Mammary epithelial cell (primary cell): ENCODE results near the gene SLC25A13.

Experiments used
- EZH2 ChIP-seq: IDR thresholded peaks from 2 replicates; pipeline ENCODE4 v1.6.1; 2012; ENCODE audit warnings: low read length, inconsistent platforms, borderline replicate concordance
- TF ChIP-seq, protein P1 (sequence below), 2 donors: IDR thresholded peaks in 1 of 2; conservative IDR thresholded peaks in 1 of 2; 2 replicates each; pipeline ENCODE4 v1.5.1; 2011 to 2012; ENCODE audit warnings: inconsistent platforms in 2 of 2, low read length in 2 of 2, mild to moderate bottlenecking in 2 of 2, control low read depth in 1 of 2, low read depth in 1 of 2; ENCODE audit not compliant: insufficient read depth in 1 of 2; ENCODE audit errors: extremely low read depth in 1 of 2

DNA sequence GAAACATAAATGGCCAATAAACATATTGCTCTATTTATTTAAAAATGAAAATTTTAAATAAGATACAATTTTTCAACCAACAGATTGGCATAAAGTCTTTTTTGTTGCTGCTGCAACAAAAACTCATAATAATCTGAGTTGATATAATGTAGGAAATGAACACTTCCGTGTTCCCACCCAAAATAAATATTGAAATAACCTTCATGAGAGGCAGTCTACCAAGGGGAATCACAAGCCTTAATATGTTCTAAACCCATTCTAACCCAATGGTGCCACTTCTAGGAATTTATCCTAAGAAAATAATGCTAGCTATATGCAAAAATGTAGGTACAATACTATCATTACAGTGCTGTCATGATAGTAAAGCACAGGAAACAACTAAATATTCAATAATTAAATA is 39.1 kb downstream of the SLC25A13 start:
- no peak for TF ChIP-seq EZH2
- TF ChIP-seq, protein P1, sequence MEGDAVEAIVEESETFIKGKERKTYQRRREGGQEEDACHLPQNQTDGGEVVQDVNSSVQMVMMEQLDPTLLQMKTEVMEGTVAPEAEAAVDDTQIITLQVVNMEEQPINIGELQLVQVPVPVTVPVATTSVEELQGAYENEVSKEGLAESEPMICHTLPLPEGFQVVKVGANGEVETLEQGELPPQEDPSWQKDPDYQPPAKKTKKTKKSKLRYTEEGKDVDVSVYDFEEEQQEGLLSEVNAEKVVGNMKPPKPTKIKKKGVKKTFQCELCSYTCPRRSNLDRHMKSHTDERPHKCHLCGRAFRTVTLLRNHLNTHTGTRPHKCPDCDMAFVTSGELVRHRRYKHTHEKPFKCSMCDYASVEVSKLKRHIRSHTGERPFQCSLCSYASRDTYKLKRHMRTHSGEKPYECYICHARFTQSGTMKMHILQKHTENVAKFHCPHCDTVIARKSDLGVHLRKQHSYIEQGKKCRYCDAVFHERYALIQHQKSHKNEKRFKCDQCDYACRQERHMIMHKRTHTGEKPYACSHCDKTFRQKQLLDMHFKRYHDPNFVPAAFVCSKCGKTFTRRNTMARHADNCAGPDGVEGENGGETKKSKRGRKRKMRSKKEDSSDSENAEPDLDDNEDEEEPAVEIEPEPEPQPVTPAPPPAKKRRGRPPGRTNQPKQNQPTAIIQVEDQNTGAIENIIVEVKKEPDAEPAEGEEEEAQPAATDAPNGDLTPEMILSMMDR (conservative IDR thresholded peaks at IDR 0.05 in 1 of 2, IDR thresholded peaks at IDR 0.05 in 1 of 2; ENCODE audit: extremely low read depth in 1 of 2, insufficient read depth in 1 of 2, low read depth in 1 of 2, low read length in 2 of 2): no peak
